HG03354 (cell line): ENCODE measurements around the gene SLIT3.

Source experiments
- ATAC-seq: cut with Tn5 transposase; IDR thresholded peaks from one replicate; pipeline ENCODE4 v1.9.1; 2021; ENCODE audit warnings: mild to moderate bottlenecking; ENCODE audit not compliant: unreplicated experiment, poor library complexity, severe bottlenecking

The SLIT3 gene

DNA sequence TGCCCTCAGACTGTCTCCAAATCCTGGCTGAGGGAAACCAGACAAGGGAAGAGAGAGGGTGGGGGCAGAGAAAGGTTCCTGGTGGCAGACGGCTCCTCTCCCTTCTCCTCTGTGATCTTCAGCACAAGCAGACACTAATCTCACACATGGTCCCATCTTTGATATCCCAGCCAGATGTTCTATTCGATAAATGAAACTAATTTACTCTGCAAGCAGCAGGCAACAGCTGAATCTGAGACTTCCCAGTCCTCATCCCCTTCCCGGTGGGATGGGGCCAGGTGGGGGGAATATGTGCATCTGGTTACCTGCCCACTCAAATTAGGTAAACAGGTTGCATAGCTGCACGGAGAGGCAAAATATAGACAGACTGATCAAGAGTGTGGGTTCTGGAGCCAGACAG is 512.8 kb downstream of the SLIT3 start:
- ATAC-seq = no peak

DNA sequence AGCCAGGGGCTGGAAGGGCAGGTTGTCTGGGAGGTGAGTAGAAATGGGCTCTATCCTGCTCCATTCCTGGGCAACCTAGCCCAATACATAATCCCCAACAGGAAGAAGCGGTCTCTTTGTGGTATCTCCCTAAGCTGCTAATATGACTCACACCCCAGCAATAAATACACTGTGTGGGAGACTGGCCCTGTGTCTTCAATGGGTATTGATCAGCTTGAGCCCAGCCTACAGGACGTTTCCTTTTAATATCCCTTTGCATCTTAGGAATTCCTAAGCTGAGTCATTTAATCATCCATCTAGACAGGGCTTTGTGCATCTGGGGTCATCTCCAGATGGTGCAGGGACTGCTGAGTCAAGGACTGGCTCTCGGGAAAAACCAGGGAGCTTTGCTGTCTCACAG is 514.8 kb downstream of the SLIT3 start:
- no peak for ATAC-seq

DNA sequence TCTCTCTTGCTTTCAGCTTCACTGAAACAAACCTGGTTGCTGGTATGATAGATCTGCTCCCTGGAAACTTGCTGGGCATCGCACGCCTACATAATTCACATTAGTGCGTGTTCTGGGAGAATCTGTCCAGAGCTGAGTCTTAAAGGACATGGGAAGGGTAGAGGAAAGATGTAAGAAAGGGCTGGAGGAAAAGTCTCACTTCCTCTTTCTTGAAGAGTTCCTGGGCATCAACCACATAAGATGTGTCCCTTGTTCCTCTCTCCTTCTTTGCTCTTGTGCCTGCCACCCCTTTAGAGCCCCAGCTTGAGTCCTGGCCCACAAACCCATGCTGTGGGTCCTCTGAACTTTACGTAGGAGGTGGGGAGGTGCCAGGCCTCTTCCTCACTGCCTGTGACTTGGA is 516.5 kb downstream of the SLIT3 start:
- no peak for ATAC-seq

DNA sequence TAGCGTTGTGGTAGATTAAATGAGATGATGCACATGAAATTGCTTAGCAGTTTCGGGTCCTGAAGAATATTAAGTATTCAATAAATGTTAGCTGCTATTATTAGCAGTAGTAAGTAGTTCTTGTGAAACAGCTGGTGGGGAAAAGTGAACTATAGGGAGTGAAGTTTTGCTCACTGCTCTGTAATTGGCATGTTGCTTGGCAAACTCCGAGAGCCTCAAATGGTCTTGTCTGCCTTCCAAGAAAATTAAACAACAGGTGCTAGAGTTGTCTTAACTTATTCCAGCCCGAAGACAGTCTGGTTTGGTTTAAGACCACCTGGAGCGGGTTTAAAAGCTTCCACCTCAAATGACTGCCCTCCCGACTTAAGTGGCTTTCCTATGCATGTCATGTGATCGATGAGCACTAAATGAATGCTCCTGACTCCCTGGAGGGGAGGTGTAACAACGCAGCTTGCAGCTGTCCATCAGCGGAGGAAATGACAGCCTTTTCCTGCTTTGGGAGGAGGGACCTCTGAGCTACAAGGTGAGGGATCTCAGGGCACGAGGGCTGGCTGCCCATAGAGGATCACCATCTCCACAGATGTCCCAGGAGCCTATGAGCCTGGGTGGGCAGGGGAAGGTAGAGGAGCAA is 518.9 kb downstream of the SLIT3 start:
- no peak for ATAC-seq

DNA sequence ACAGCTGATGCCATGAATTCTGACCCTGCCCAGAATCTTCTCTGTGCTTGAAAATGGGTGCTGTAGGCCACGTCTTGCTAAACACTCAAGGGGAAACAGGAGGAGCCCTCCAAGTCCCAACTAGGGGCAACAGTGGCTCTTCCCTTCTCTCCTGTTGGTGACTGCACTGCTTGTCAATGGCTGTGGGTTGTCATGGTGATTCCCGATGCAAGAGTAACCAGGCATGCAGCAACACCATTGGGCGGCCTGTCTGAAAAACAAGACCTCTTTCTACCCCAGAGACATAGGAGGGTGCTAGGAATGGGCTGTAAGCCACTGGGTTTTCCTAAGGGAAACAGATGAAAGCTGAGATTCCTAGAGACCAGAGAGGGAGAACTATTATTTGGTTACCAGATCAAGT is 520.1 kb downstream of the SLIT3 start:
- no peak for ATAC-seq

DNA sequence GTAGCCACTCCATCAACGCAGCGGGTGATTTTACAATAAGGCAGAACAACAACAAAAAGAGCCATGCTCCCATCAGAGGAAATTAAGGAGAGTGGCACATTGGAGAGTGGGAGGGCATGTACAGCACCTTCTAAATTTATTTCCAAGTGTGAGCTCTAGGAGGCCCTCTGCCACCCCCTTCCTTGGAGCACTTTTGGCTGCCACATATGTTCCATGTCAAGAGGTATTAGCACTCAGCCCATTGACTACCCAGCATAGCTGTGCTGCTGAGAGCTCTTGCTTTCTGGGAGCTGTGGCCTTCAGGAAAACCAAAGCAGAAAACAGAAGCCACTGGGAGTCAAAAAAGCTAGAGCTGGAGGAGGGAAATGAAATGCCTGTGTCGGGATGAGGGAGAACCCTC is 521.6 kb downstream of the SLIT3 start:
- no peak for ATAC-seq

DNA sequence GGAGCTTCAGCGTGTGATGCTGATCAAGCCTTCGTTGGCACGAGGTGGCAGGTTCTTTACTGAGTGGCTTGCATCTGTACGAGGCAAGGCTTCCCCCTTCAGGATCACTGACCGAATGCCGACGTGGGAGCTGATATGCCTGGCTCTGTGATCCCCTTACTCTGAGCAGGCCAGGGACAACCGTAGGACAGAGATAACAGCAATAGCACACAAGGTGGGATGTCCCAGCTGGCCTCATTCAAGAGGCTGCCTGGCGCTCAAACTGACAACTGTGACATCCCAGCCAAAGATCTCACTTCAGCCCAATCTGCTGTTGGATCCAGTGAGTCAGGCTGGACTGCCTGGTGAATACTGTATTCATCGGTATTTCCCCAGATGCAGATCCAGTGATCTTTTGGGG is 522.4 kb downstream of the SLIT3 start:
- ATAC-seq = no peak

DNA sequence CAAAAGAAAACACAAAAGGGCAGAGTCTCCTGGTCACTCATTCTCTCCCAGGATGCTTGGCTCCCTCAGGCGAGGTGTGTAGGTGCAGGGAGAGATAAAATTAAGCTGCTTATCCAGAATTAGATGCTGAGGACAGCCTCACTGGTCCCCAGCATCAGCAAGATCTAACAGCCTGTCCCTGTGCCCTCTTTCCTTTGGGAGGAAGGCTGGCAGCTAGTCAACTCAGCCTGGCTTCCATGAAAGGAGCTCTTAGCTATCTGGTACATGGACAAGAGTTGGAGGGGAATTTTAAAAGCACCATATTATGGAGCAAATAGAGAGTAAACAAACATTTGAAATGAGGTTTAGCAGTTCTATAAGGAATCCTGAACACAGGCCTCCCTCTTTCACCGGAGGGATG is 523.3 kb downstream of the SLIT3 start:
- no peak for ATAC-seq

DNA sequence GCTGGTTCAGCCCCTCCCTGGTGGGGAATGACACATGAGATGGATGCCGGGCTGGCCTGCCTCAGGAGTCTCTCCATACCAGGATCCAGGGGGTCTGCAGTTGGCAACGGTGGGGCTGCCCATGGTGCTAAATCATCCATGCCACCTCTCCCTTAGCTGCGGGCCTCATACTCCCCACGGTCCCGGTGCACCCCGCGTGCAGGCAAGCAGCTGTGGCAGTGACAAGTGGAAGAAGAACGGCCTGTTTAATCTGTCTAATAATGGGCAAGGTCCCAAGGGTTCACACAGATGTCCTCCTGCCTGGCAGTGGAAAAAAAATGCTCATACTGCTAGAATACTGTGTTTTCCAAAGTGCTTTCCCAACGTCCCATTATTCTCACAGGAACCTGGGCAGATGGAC is 524.9 kb downstream of the SLIT3 start:
- no peak for ATAC-seq

DNA sequence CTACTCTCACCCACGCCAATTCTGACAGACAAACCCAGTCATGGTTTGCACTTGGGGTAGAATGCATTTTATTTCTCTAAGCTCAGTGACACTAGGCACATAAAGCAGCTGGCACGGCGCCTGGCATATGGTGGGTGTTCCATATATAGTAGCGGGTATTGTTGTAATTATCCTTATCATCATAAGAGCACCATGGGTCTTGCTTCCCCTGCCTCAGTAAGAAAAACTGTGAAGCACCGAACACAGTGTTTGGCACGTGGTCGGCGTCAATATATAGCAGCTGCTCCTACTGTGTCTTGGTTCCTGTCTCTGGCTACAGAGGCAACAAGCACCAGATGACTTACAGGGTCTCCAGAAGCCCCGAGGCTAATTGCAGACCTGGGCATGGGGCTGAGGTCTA is 527.7 kb downstream of the SLIT3 start:
- no peak for ATAC-seq

DNA sequence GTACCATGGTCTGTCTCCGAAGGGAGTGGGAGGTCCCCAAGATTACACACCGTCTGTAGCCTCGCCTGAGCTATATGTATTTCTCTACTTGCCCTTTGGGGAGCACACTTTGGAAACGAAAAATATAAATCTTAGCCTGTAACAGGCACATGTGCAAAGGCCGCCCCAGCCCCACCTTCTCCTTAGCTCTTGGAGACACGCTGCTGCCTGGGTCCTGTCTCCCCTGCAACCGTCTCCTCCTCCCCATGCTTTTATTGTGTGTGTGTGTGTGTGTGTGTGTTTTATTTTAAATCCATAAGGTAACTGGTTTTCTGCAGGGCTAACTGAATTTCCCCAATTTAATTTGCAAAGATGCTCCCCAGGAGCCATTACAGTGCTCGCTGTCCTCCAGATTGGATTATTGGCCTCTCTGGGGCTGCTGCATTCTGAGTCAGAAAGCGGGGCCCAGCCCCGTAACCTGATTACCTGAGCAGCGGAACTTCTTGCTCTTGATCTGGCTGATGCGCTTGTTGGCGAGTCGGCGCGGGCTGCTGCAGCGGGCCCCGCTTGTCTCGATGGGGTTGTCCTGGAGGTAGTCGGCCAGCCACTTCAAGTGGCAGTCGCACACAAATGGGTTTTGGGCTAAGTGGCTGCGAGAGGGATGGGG is 528.5 kb downstream of the SLIT3 start:
- ATAC-seq = no peak

DNA sequence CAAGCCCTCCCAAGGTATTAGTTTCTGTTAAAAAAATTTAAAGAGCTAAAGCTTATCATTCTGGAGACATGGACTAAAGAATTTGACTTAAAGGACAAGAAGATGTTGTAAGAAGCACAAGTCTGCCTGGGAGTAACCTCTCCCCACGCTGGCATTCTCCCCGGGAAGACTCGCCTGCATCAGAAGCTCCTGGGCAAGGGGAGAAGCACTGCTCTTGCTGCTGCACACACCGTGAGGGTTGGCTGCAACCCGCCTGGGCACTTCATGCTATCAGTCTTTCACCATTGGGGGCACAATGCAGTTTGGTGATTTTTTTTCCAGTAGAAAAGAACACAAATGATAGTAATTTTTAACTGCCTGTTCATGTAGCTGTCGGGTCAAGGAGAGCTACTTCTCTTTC is 529.3 kb downstream of the SLIT3 start:
- ATAC-seq = no peak

DNA sequence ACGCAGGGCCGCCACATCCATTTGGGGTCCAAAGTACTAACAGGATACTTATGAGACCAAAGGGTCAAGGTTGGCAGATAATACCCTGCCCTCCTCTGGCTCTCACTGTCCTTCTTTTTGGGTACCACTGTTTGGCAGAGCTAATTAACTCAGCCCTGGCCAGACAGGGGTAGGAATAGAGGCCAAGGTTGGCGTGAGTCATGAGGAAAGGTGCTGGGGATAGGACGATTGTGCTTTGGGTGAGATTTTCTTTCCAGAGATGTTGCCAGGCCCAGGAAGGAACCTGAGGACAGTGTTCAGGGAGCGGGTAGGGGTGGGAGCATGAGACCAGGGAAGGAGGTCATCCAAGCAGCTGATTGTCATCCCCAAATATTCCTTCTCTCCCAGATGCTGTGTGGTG is 529.9 kb downstream of the SLIT3 start:
- no peak for ATAC-seq

DNA sequence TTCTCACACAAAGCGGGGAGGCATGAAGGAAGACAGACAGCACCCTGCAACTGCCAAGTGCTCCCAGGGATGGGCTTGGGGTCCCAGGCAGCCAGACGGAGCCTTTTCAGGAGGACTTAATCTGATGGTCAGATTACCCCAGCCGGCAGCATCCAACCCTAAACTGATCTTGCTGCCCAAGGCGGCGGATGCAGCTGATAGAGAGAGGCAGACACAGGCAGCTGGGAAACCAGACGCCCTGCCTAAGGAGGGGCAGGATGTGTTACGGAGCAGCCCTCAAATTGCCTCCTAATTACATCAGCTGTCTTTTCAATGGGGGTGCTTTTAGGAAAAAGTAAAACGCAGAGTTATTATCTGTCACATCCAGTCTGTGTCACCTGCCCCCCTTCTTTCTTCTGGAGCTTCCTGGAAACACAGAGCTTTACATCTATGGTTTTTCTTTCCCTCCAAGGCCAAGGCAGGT is 530.9 kb downstream of the SLIT3 start:
- ATAC-seq = no peak

DNA sequence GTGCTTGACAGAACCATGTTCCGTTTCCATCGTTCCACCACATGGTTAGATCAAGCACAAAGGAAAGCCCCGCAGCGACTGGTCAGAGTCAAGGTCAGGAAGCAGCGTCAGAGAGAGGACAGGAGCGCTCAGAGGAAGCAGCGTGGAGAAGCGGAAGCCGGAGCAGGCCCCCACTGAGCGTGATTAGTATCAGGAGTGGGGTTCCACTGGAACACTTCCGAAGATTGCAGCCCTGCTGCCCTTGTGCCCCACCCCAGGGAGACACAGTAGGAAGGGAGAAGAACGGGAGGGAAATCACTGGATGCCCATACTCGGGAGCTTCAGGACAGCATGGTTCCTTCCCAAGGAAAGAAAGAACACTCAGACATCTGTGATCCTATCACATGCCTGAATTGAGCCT is 532.8 kb downstream of the SLIT3 start:
- ATAC-seq = no peak

DNA sequence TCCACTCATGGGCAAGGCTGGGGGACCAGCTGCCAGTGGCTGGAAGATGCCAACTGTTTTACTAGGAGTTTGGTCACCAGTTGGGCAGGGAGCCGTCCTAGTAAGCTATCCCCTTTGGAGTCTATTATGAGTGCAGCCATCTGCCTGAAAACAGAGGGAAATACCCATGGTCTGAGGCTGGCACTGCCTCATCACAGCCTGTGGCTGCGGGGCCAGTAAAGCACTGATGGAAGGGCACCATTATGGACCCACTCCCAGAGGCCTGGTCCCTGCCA is 534.6 kb downstream of the SLIT3 start:
- no peak for ATAC-seq

DNA sequence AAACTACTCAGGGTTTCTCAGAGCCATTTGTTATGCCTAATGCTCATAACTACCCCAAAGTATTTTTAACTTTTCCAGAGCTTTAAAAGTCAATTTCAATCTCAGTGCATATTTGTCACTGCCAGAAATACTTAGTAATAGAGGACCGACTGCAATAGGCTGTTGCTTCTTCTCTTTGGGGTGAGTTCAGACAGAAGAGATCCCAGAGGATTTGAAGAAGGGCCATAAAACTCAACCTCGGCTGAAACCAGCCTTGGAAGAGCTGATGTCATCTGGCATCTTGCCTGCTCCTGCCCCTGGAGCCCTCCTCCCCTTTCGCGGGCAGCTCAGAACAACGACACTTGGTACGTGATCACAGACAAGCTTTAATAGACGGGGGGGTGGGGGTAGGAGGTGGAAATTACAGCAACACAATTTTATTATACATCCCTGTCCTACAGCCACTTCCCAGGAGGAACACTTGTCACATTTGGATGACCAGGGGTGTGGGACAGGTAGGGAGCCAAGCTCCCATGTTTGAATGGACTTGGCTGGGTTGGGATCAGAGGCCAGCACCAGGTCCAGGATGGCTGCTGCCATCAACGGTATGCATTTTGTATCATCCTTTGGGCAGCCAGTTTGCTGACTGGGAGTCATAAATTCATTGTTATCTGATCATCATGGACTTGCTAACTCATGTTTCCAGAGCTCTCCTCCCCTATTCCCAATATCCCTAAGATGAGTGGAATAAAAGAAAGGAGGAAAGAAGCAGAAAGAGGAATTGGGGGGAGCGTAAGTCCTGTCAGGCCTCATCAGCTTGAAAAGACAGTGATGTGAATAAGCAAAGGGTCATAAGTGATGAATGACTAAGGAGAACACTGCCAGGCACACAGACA is 535.2 kb downstream of the SLIT3 start:
- no peak for ATAC-seq

DNA sequence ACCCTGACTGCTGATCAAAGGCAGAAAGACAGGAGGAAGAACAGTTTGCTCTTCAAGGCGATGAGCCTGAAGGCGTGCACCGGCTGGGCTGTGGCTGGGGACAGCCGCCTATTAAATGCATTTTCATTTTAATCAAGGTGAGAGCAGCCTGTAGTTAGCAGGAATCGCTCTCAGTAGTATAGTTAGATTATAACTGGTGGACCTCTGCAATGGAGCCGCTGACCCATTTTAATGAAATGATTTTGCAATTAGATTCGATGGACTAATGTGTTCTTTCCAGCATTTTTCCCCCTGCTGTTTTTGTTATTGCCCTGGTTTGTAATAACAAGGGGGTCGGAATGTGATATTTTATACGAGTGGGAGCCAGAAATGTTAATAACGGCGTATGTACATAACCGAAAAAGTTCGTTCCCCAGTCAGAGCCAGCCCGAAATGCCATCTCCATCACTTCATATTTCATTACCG is 535.8 kb downstream of the SLIT3 start:
- no peak for ATAC-seq

DNA sequence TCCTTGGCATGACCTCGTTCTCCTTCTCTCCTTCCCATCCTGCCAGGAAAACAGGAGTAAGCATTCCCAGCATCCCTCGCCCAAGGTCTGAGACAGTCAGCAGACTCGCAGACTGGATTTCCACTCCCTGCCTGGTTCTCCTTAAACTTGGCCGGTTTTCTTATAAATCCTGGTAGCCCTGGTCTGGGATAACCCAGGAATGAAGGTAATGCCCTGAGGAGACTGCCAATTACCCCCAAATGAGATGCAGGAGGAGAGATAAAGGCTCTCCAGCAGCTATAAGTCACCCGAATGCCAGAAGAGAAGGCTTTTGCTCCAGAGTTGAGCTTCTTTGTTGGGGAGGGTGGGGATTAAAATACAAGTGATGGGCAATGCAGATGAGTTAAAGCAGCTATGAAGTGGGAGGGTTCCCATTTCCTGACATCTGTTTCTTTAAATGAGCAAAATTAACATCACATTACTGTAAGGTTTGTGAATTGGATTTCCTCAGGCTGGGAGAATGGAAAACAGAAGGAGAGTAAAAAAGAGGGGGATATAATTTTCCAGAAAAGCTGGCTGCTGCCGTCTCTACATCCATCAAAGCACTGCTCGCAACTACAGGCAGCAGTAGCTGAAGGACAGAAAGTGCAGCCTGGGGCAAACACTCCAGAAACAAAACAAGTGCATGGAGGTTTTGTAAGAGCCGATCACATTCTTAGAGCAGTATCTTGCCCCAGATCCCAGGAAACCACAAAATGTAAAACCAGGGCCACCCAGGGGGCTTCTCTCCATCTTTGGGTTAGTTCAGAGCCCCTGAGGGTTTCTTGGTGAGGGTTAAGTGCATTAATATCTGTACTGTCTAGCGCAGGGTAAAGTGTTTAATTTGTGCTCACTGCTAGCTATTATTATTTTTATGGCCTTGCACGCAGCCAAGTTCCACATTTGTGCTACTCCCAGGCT is 544.2 kb downstream of the SLIT3 start:
- ATAC-seq = no peak

DNA sequence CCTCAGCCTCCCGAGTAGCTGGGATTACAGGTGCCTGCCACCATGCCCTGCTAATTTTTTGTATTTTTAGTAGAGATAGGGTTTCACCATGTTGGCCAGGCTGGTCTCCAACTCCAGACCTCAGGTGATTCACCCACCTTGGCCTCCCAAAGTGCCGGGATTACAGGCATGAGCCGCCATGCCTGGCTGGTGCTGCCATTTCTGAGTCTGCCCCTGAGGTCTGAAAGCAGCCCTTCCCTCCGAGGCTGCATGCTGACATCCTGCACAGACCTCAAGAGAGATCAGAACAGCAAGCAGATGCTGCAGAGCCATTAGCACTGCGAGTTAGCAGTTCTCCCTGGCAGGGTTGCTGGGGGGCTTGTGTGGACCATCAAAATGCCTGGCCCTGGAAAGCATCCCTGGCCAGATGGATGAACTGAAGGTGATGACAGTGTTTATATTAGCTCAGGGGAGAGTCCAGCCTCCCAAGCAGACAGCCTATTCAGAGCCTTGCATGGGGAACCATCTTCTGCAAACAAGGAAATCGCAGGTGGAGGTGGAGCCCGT is 545.3 kb downstream of the SLIT3 start:
- no peak for ATAC-seq
